Measurements from ENCODE around the gene FGF3.

DNA sequence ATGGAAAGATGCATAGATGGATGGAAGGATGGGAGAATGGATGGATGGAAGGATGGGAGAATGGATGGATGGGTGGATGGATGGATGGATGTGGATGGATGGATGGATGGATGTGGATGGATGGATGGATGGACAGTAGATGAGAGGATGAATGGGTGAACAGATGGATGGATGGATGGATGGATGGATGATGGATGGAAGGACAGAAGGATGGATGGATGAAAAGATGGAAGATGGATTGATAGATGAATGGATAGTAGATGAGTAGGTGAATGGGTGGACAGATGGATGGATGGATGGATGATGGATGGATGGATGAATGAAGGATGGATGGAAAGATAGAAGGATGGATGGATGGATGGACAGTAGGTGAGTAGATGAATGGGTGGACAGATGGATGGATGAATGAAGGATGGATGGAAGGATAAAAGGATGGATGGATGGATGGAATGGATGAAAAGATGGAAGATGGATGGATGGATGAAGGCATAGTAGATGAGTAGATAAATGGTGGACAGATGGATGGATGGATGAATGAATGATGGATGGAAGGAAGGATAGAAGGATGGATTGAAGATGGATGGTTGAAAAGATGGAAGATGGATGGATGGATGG is 15.5 kb downstream of the FGF3 start:
- TF ChIP-seq, protein P1, sequence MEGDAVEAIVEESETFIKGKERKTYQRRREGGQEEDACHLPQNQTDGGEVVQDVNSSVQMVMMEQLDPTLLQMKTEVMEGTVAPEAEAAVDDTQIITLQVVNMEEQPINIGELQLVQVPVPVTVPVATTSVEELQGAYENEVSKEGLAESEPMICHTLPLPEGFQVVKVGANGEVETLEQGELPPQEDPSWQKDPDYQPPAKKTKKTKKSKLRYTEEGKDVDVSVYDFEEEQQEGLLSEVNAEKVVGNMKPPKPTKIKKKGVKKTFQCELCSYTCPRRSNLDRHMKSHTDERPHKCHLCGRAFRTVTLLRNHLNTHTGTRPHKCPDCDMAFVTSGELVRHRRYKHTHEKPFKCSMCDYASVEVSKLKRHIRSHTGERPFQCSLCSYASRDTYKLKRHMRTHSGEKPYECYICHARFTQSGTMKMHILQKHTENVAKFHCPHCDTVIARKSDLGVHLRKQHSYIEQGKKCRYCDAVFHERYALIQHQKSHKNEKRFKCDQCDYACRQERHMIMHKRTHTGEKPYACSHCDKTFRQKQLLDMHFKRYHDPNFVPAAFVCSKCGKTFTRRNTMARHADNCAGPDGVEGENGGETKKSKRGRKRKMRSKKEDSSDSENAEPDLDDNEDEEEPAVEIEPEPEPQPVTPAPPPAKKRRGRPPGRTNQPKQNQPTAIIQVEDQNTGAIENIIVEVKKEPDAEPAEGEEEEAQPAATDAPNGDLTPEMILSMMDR (conservative IDR thresholded peaks at IDR 0.05 in 1 of 2, IDR thresholded peaks at IDR 0.05 in 1 of 2; ENCODE audit: extremely low read depth in 1 of 2, insufficient read depth in 1 of 2, low read depth in 1 of 2, low read length in 2 of 2): no peak
- no peak for TF ChIP-seq EZH2 (IDR thresholded peaks at IDR 0.05; ENCODE audit: borderline replicate concordance, low read length)
